ENCODE results near the gene IQGAP1. TPM values are rescaled to one million over a fixed set of nuclear protein-coding genes. Genes with fewer than 3 reads are reported as not detected.
"Not testable (repeated sequence)": the region's sequence is repeated elsewhere in the genome, so short reads cannot be mapped to it uniquely, and the experiment has no call there.

IQGAP1 gene
- total RNA-seq, 1 donor from 2014 or later = 47.6 TPM

GRCh38 chr15:90402767-90403166, 14.7 kb downstream of the IQGAP1 start:
- no peak for DNase-seq (ENCODE audit: missing footprints)
- intact Hi-C loops (cut with DNase I) = no loop called here
- no peak for ATAC-seq

- ATAC-seq (no peak), DNase-seq (ENCODE audit: missing footprints) (no peak)
- intact Hi-C loops (cut with DNase I) = no loop called here
These were observed 17.1 kb downstream of the IQGAP1 start for GRCh38 chr15:90405055-90405607.

- DNase-seq (ENCODE audit: missing footprints) = no peak
- no peak for ATAC-seq
- intact Hi-C loops (cut with DNase I) = no loop called here
These were observed 19.3 kb downstream of the IQGAP1 start for GRCh38 chr15:90407336-90407735.

GRCh38 chr15:90407871-90408317, 19.9 kb downstream of the IQGAP1 start:
- intact Hi-C loops (cut with DNase I) = no loop called here
- no peak for DNase-seq (ENCODE audit: missing footprints)
- ATAC-seq = no peak

- no peak for DNase-seq (ENCODE audit: missing footprints)
- intact Hi-C loops (cut with DNase I) = no loop called here
- no peak for ATAC-seq
These were observed 20.6 kb downstream of the IQGAP1 start for GRCh38 chr15:90408657-90409056.

GRCh38 chr15:90409587-90409986, 21.5 kb downstream of the IQGAP1 start:
- DNase-seq (ENCODE audit: missing footprints); intact Hi-C loops (cut with DNase I); ATAC-seq: not testable (repeated sequence)

GRCh38 chr15:90410316-90410715, 22.3 kb downstream of the IQGAP1 start:
- ATAC-seq; intact Hi-C loops (cut with DNase I); DNase-seq (ENCODE audit: missing footprints): not testable (repeated sequence)

- intact Hi-C loops (cut with DNase I) = no loop called here
- ATAC-seq (no peak), DNase-seq (ENCODE audit: missing footprints) (no peak)
These were observed 23.1 kb downstream of the IQGAP1 start for GRCh38 chr15:90411176-90411575.

GRCh38 chr15:90412356-90413194, 24.5 kb downstream of the IQGAP1 start:
- intact Hi-C loops (cut with DNase I) = no loop called here
- no peak for DNase-seq (ENCODE audit: missing footprints)
- peak; percentile 93 for ATAC-seq

GRCh38 chr15:90413411-90414379, 25.7 kb downstream of the IQGAP1 start:
- DNase-seq (ENCODE audit: missing footprints) (no peak), ATAC-seq (no peak)
- intact Hi-C loops (cut with DNase I) = no loop called here

- no peak for ATAC-seq
- no peak for DNase-seq (ENCODE audit: missing footprints)
- intact Hi-C loops (cut with DNase I) = no loop called here
These were observed 26.5 kb downstream of the IQGAP1 start for GRCh38 chr15:90414408-90415028.

- intact Hi-C loops (cut with DNase I); DNase-seq (ENCODE audit: missing footprints): not testable (repeated sequence)
These were observed 28.0 kb downstream of the IQGAP1 start for GRCh38 chr15:90416052-90416451.

GRCh38 chr15:90418627-90419026, 30.6 kb downstream of the IQGAP1 start:
- no peak for DNase-seq (ENCODE audit: missing footprints)
- intact Hi-C loops (cut with DNase I) = no loop called here

More at GRCh38 chr15:90416052-90416451, 28.0 kb downstream of the IQGAP1 start:
- ATAC-seq = not testable (repeated sequence)

GRCh38 chr15:90419206-90419605, 31.2 kb downstream of the IQGAP1 start:
- intact Hi-C loops (cut with DNase I) = no loop called here
- ATAC-seq = no peak

More at GRCh38 chr15:90418627-90419026, 30.6 kb downstream of the IQGAP1 start:
- ATAC-seq = no peak

GRCh38 chr15:90419738-90420406, 31.8 kb downstream of the IQGAP1 start:
- DNase-seq (ENCODE audit: missing footprints) = no peak
- intact Hi-C loops (cut with DNase I) = loop anchor here (5.0 kb wide), 1 partner anchor 33 kb away; the partner anchor contains the start of gene IQGAP1
- ATAC-seq = peak; percentile 59

More at GRCh38 chr15:90419206-90419605, 31.2 kb downstream of the IQGAP1 start:
- no peak for DNase-seq (ENCODE audit: missing footprints)

- ATAC-seq (peak; percentile 10), DNase-seq (ENCODE audit: missing footprints) (no peak)
- intact Hi-C loops (cut with DNase I) = loop anchor here (5.0 kb wide), 1 partner anchor 33 kb away; the partner anchor contains the start of gene IQGAP1
These were observed 32.4 kb downstream of the IQGAP1 start for GRCh38 chr15:90420451-90420850.

GRCh38 chr15:90421527-90421926, 33.5 kb downstream of the IQGAP1 start:
- no peak for ATAC-seq
- intact Hi-C loops (cut with DNase I) = loop anchor here (5.0 kb wide), 1 partner anchor 34 kb away; the partner anchor contains the start of gene IQGAP1
- DNase-seq (ENCODE audit: missing footprints) = no peak

- no peak for ATAC-seq
- intact Hi-C loops (cut with DNase I) = loop anchor here (5.0 kb wide), 1 partner anchor 35 kb away; the partner anchor contains the start of gene IQGAP1
- no peak for DNase-seq (ENCODE audit: missing footprints)
These were observed 34.0 kb downstream of the IQGAP1 start for GRCh38 chr15:90422043-90422442.
